GM12873 (cell line): ENCODE measurements around the gene MPP2.

Experiments used
- TF ChIP-seq, protein P1 (sequence below): IDR thresholded peaks from 2 replicates; pipeline ENCODE4 v1.5.1; 2012; ENCODE audit warnings: low read depth, mild to moderate bottlenecking, moderate library complexity, low read length, control low read depth; ENCODE audit not compliant: insufficient read depth; ENCODE audit errors: missing control alignments

The MPP2 gene

DNA sequence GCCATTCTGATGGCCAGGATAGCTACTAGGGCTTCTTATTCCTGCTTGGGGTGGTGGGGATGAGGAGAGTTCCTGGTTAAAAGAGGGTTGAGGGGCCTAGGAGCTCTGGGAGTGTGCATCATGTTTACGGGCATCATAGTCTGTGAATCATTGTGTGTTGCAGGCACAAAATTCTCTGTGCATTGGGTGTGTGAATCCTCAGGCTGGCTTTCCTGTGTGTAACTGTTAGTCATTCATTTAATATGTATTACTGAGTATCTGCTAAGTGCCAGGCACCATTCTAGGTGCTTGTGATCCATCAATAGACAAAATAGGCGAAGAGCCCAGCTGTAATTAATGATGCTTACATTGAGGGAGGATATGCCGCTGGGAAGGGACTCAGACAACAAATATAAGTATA lies 29.1 kb upstream of the MPP2 start:
- TF ChIP-seq, protein P1, sequence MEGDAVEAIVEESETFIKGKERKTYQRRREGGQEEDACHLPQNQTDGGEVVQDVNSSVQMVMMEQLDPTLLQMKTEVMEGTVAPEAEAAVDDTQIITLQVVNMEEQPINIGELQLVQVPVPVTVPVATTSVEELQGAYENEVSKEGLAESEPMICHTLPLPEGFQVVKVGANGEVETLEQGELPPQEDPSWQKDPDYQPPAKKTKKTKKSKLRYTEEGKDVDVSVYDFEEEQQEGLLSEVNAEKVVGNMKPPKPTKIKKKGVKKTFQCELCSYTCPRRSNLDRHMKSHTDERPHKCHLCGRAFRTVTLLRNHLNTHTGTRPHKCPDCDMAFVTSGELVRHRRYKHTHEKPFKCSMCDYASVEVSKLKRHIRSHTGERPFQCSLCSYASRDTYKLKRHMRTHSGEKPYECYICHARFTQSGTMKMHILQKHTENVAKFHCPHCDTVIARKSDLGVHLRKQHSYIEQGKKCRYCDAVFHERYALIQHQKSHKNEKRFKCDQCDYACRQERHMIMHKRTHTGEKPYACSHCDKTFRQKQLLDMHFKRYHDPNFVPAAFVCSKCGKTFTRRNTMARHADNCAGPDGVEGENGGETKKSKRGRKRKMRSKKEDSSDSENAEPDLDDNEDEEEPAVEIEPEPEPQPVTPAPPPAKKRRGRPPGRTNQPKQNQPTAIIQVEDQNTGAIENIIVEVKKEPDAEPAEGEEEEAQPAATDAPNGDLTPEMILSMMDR = no peak

DNA sequence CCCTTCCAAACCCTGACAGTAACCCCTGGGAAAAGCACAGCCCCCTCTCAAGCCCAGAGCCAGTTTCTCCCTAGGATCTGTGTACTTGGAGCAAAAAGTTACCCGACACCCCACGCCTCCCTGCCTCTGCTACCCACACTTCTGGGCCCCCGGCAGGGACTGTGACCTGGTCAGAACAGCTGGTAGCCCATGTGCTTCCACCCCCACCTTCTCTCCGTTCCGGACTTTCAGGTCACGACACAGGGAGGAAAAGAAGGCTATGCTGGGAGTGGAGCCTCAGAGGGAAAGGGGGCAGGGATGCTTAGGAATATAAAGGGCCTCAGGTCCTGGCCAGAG lies 28.6 kb upstream of the MPP2 start:
- TF ChIP-seq, protein P1 = no peak

DNA sequence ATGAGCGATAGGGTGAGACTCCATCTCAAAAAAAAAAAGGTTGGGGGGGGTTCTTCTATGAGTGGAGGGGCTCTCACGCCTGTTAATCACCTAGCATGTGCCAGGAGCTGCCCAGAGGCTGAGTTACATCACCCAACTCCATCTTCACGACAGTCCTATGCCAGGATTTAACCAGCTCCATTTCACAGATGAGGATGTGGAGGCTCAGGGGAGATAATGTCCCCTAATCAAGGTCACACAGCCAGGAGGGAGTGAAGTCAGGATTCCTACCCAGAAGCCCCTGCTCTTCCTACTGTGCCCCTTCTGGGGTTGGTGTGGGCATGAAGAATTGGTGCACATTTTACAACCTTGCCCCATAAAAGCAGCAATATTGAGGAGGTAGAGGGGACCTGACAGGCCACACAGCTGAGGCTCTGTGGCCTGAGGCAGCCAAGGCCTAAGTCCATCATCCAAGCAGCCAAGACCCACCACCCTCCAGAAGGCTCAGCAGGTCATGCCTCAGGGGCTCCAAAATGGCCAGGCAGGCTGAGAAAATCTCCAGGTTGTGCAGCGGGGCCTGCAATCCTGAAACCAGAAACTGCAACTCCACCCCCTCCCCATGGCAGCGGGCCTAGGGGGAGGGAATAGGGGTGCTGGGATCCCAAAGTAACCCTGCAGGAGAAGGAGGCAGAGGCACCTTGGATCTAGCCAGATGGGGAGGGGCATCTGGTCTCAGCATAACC lies 28.0 kb upstream of the MPP2 start:
- TF ChIP-seq, protein P1 = no peak

DNA sequence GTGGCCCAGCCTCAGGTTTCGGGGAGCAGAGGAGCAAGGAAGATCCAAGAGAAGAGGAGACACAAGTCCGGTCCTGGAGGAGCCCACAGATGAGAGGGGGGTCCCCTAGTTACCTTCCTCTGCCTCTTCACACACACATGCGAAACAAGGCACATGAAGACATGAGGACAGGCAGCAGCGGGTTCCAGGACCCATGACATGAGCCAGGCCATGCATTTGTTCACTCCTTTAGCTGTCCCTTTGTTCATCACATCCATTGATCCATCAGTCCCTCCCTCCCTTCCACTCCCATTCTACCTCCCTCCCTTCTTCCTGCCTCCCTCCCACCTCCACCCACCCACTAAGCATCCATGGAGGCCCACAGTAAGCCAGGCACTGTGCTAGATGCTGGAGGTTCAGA lies 25.6 kb upstream of the MPP2 start:
- TF ChIP-seq, protein P1 = no peak

DNA sequence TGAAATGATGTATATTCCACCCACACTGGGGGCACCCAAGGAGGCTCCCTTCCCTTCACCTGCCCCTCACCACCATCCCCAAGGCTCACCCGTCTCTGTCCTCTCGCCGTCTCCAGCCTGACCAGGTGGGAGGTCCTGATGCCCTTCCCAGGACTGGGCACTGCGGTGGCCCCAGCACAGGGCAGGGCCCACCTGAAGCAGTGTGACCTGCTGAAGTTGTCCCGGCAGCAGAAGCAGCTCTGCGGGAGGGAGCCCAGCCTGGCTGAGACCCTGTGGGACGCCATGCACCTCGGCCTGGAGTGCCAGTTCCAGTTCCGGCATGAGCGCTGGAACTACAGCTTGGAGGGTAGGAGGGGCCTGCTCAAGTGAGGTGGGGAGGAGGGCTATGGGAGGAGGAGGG lies 25.0 kb upstream of the MPP2 start:
- TF ChIP-seq, protein P1 = no peak

DNA sequence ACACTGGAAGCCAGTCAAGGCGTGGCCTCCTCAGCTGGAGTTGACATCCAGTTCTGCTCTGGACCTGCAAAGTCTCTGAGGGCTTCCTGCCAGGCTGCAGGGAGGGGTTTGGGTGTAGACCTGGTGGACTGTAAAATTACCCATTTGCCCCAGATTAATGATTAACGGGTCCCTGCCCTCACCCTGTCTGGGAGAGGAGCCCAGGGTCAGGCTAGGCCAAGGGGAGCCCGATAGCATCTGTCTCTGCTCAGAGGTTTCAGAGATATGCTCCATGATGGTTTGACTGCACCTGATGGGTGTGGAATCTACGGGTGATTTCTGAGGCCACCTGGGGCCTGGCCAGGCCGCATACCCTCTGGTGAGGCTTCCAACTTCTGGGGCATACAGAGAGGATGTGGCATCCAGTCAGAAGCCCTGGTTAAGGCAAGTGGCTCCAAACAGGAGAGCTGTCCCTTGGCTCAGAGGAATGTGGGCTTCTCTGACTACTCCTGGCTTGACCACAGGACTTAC lies 23.8 kb upstream of the MPP2 start:
- TF ChIP-seq, protein P1 = no peak

DNA sequence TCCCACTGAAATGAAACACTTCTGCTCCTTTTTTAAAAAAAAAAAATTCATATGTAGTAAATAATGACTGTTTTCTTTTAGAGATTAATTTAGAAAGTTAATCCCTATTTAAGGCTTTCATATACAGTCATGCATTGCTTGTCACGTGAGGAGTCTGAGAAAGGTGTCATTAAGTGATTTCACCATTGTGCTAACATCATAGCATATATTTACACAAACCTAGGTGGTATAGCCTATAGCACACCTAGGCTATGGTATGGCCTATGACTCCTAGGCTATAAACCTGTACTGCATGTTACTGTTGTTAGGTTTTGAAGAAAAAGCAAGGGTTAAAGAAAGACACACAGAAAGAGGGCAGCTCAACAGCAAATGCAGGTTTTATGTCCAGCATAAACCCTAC lies 21.3 kb upstream of the MPP2 start:
- TF ChIP-seq, protein P1 = no peak
